K562 (cell line): Measurements from ENCODE around the gene KAZN. TPM values are rescaled to one million over a fixed set of nuclear protein-coding genes. Genes with fewer than 3 reads are reported as not detected.

ENCODE experiments used
- ATAC-seq: fragments of 200-7000 bp; cut with Tn5 transposase; 3 replicates; pipeline ENCODE4 v1.9.1; 2020; ENCODE audit warnings: moderate library complexity
- BruUV-seq: library from RNA; stranded (reverse); fragments of 400-500 nt; replicated peaks from 2 replicates; lab custom pipeline; 2021; lab: Mats Ljungman, UMichigan
- CTCF ChIA-PET: fragments of 300-600 bp; formaldehyde crosslinking; extraction: SDS; loops from one replicate; lab custom pipeline; 2021; ENCODE audit warnings: low intra/inter-chr PET ratio; lab: Yijun Ruan, JAX
- POLR2A ChIA-PET: fragments of 300-600, 350-650 bp; sonication (Branson Sonifier 250); formaldehyde crosslinking; extraction: SDS; loops from one replicate; lab custom pipeline; 2021; ENCODE audit warnings: antibody characterized with exemption, inconsistent platforms; lab: Yijun Ruan, JAX
- DNase-seq, 4 experiments: peaks; one replicate each; pipeline versions ENCODE4 v3.0.0 to v3.0.0-alpha.2; 2011 to 2018; ENCODE audit warnings: low spot score in 3 of 4, mixed read lengths in 3 of 4; ENCODE audit errors: extremely low read depth in 1 of 4
- FAIRE-seq: peaks from 2 replicates; lab custom pipeline; 2011; peaks lifted over from hg19 to GRCh38; lab: Jason Lieb, UNC
- H2AFZ ChIP-seq: 2 replicates; pipeline ENCODE4 v1.6.0; 2011; ENCODE audit warnings: low read depth, low read length, control low read depth, inconsistent platforms
- H3K27ac ChIP-seq: fragments of 200-600 bp; 3 replicates; pipeline ENCODE4 v1.8.0; 2011; ENCODE audit warnings: low read depth, mild to moderate bottlenecking, control low read depth, inconsistent platforms, low read length, moderate library complexity, mixed read lengths; ENCODE audit errors: extremely low read depth
- H3K27me3 ChIP-seq, 2 experiments: fragments of 300-600 bp in 1 of 2; 2 replicates in 1 of 2; 3 replicates in 1 of 2; pipeline versions ENCODE4 v1.6.0 to v1.8.0; 2011; ENCODE audit warnings: inconsistent platforms in 2 of 2, low read length in 2 of 2, mild to moderate bottlenecking in 1 of 2, mixed read lengths in 1 of 2, moderate library complexity in 1 of 2; ENCODE audit not compliant: control insufficient read depth in 2 of 2, insufficient read depth in 2 of 2
- H3K36me3 ChIP-seq: fragments of 300-600 bp; 3 replicates; pipeline ENCODE4 v1.8.0; 2011; ENCODE audit warnings: mild to moderate bottlenecking, low read length, inconsistent platforms; ENCODE audit not compliant: control insufficient read depth, insufficient read depth
- H3K4me1 ChIP-seq, 2 experiments: fragments of 200-600 bp in 1 of 2; replicated peaks in 1 of 2; 2 replicates in 1 of 2; 3 replicates in 1 of 2; pipeline versions ENCODE4 v1.5.1 to v1.8.0; 2011; ENCODE audit warnings: inconsistent platforms in 2 of 2, low read length in 2 of 2, mild to moderate bottlenecking in 1 of 2, mixed read lengths in 1 of 2, moderate library complexity in 1 of 2; ENCODE audit not compliant: control insufficient read depth in 2 of 2, insufficient read depth in 2 of 2
- H3K4me2 ChIP-seq: 2 replicates; pipeline ENCODE4 v1.6.1; 2011; ENCODE audit warnings: low read length, control low read depth, inconsistent platforms, mixed read lengths; ENCODE audit not compliant: insufficient read depth
- H3K4me3 ChIP-seq: fragments of 200-600 bp; sonication (generic), shearing (Covaris generic); 2 replicates; pipeline ENCODE4 v1.5.1; 2016; ENCODE audit warnings: control low read depth, inconsistent platforms
- H3K79me2 ChIP-seq: fragments of 200-600 bp; 3 replicates; pipeline ENCODE4 v1.8.0; 2011; ENCODE audit warnings: low read length, inconsistent platforms; ENCODE audit not compliant: control insufficient read depth, insufficient read depth
- H3K9ac ChIP-seq, 2 experiments: 2 replicates each; pipeline versions ENCODE4 v1.6.0 to v1.6.1; 2011; ENCODE audit warnings: low read depth in 2 of 2, low read length in 2 of 2, control low read depth in 1 of 2, inconsistent platforms in 1 of 2, mild to moderate bottlenecking in 1 of 2, mixed read lengths in 1 of 2; ENCODE audit not compliant: insufficient read depth in 1 of 2
- H3K9me1 ChIP-seq: one replicate; pipeline ENCODE4 v1.6.0; 2011; ENCODE audit warnings: inconsistent platforms, mild to moderate bottlenecking, low read length, moderate library complexity; ENCODE audit not compliant: control insufficient read depth, insufficient read depth
- H3K9me3 ChIP-seq: replicated peaks from 2 replicates; pipeline ENCODE4 v1.5.1; 2011; ENCODE audit warnings: low read depth, low read length, inconsistent platforms; ENCODE audit not compliant: control insufficient read depth, insufficient read depth
- H4K20me1 ChIP-seq: replicated peaks from 2 replicates; pipeline ENCODE4 v1.6.1; 2011; ENCODE audit warnings: low read length, inconsistent platforms, mixed read lengths; ENCODE audit not compliant: control insufficient read depth, insufficient read depth
- HDAC8 ChIP-seq: fragments of 450-650 bp; IDR thresholded peaks from 2 replicates; pipeline ENCODE4 v1.6.1; 2016; ENCODE audit warnings: mild to moderate bottlenecking, missing genetic modification characterization, moderate library complexity, missing compliant biosample characterization
- HNRNPK ChIP-seq: fragments of 200-400 bp; formaldehyde crosslinking; IDR thresholded peaks from one replicate; pipeline ENCODE4 v1.6.1; 2018; ENCODE audit warnings: mild to moderate bottlenecking, low read depth, low read length; ENCODE audit not compliant: poor library complexity, severe bottlenecking
- KLF10 ChIP-seq: fragments of 250-450 bp; sonication (Bioruptor Pico); IDR thresholded peaks from 2 replicates; pipeline ENCODE4 v1.6.1; 2021; ENCODE audit warnings: matching md5 sums
- LEF1 ChIP-seq: fragments of 450-650 bp; IDR thresholded peaks from 2 replicates; pipeline ENCODE4 v1.6.1; 2016; ENCODE audit warnings: mild to moderate bottlenecking
- TAF9B ChIP-seq: fragments of 450-650 bp; IDR thresholded peaks from 2 replicates; pipeline ENCODE4 v1.6.1; 2018; ENCODE audit warnings: mild to moderate bottlenecking; ENCODE audit not compliant: partially characterized antibody
- ZNF12 ChIP-seq: sonication (generic); formaldehyde crosslinking; IDR thresholded peaks from 2 replicates; pipeline ENCODE4 v1.4.0; 2020; ENCODE audit warnings: mild to moderate bottlenecking, missing genetic modification reagents
- ZNF175 ChIP-seq: fragments of 200-800 bp; sonication (Bioruptor generic); IDR thresholded peaks from 2 replicates; pipeline ENCODE4 v1.6.1; 2016; ENCODE audit warnings: low read depth, mild to moderate bottlenecking, missing genetic modification characterization, missing compliant biosample characterization
- ZNF695 ChIP-seq: fragments of 450-650 bp; formaldehyde crosslinking; IDR thresholded peaks from 2 replicates; pipeline ENCODE4 v1.4.0; 2020; ENCODE audit warnings: mild to moderate bottlenecking, moderate library complexity
- WGBS: fragments of 100-300 bp; shearing (Covaris generic); methylation state at CpG from one replicate; pipeline ENCODE4 v1.1.6; 2016; ENCODE audit warnings: low coverage, mixed read lengths; ENCODE audit not compliant: insufficient coverage; ENCODE audit errors: missing lambda C conversion rate; 5-methylcytosine and 5-hydroxymethylcytosine counted together
- in situ Hi-C: fragments of 300-500 bp; cut with MboI; formaldehyde crosslinking; loops from 4 replicates; pipeline ENCODE4 v1.15.0; 2018; ENCODE audit warnings: inconsistent platforms, mixed read lengths
- intact Hi-C: fragments of 100-400 bp; cut with micrococcal nuclease; formaldehyde crosslinking; loops from 2 replicates; pipeline ENCODE4 v1.14.2; 2022
- polyA plus RNA-seq, 8 experiments: library from polyadenylated mRNA; depleted of rRNA in 4 of 8; stranded (reverse) in 5 of 8; unstranded in 3 of 8; fragments of >200 nt; fragmentation: Nextera tagmentation in 2 of 8; fragmentation: Illumina TruSeq in 1 of 8; extraction: Ambion mirVana in 2 of 8; extraction: Trizol in 1 of 8; gene quantifications; 2 replicates each; pipeline versions ENCODE4 v1.2.1 to v1.2.3, GENCODE V29; 2011 to 2014; ENCODE audit warnings: inconsistent platforms in 1 of 8, missing spikeins in 1 of 8
- total RNA-seq, 7 experiments: library from RNA; depleted of rRNA in 6 of 7; stranded (reverse); fragments of >200 nt in 6 of 7; fragmentation: Illumina TruSeq in 2 of 7; extraction: Trizol in 2 of 7; gene quantifications; 2 replicates each; pipeline versions ENCODE4 v1.2.1 to v1.2.3, GENCODE V29; 2011 to 2021; ENCODE audit warnings: low replicate concordance in 1 of 7
- TF ChIP-seq, protein P1 (sequence below): sonication (generic); formaldehyde crosslinking; IDR thresholded peaks from 2 replicates; pipeline ENCODE4 v1.8.0; 2022; ENCODE audit warnings: missing genetic modification reagents, mild to moderate bottlenecking, moderate library complexity, borderline replicate concordance
- TF ChIP-seq, protein P2 (sequence below): fragments of 450-650 bp; formaldehyde crosslinking; IDR thresholded peaks from 2 replicates; pipeline ENCODE4 v1.4.0; 2022; ENCODE audit warnings: missing genetic modification characterization

KAZN gene
- total and polyA plus RNA-seq, 9 of the 15 experiments (the other 6 are each of a cell fraction or from before 2014, with no cell fraction given), result 2.1 to 21.6 (median 5.4) TPM

DNA sequence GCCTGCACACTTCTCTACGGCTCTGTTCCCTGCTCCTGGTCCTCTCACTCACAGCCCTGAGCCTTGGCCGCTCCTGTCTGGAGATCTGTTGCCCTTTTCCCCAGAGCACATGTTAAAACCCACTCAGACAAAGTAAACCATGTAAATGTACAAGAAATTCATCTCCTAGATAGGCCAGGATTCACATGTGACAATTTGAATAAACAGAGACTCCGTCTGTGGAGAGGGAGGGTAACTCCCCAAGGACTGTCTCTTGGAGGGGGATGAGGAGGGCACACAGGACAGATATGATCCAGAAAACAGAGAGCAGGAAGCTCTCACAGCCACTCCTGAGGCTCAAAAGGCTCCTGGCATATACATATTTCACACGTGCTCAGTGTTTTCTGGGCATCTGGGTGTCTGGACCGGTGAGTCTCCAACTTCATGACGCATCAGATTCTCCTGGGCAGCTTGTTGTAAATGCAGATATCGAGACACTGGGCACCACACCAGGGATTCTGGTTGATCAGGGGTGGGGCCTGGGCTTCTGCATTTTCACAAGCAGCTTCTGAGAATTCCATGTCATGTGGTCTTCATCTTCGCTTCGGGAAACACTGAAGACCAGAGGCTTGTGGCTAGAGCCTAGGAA, 6.4 kb upstream of the KAZN start:
- Histone ChIP-seq H3K4me2 (no peak overlapping the region), H3K9me3 (no peaks in the 10 kb centered on the region), H3K4me3 (no peak overlapping the region), H3K4me1 (peaks cover 0 to 3% of the 10 kb centered on the region in 2 experiments; a peak in 1 of 5 replicates), H3K27ac (no peak overlapping the region), H3K36me3 (no peaks in the 10 kb centered on the region), H2AFZ (no peak overlapping the region), H3K9ac (no peak overlapping the region), H3K27me3 (peaks cover 23 to 56% of the 10 kb centered on the region in 2 experiments), H4K20me1 (no peaks in the 10 kb centered on the region), H3K79me2 (no peaks in the 10 kb centered on the region), H3K9me1 (no peaks in the 10 kb centered on the region)
- FAIRE-seq, result no peak
- POLR2A ChIA-PET, result interaction anchor here (0.5 to 0.6 kb wide), 2 partner anchors 157 to 483 kb away, joined by 4 to 5 read pairs; no protein-coding TSS in a partner anchor
- CTCF ChIA-PET, result no interaction called here
- in situ Hi-C loops (no loop called here), intact Hi-C loops (no loop called here)
- 3% methylated on average over 9 of the region's 9 CpGs for WGBS
- no peak for DNase-seq
- TF ChIP-seq, protein P1, sequence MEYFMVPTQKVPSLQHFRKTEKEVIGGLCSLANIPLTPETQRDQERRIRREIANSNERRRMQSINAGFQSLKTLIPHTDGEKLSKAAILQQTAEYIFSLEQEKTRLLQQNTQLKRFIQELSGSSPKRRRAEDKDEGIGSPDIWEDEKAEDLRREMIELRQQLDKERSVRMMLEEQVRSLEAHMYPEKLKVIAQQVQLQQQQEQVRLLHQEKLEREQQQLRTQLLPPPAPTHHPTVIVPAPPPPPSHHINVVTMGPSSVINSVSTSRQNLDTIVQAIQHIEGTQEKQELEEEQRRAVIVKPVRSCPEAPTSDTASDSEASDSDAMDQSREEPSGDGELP (CRISPR knock-in tag), result no peak
- no peak for TF ChIP-seq TAF9B
- TF ChIP-seq KLF10, result no peak
- TF ChIP-seq ZNF175 (CRISPR knock-in tag), result no peak
- no peak for TF ChIP-seq ZNF12 (CRISPR knock-in tag)
- TF ChIP-seq ZNF695 (CRISPR knock-in tag), result no peak
- TF ChIP-seq HDAC8 (tag), result no peak
- TF ChIP-seq, protein P2, sequence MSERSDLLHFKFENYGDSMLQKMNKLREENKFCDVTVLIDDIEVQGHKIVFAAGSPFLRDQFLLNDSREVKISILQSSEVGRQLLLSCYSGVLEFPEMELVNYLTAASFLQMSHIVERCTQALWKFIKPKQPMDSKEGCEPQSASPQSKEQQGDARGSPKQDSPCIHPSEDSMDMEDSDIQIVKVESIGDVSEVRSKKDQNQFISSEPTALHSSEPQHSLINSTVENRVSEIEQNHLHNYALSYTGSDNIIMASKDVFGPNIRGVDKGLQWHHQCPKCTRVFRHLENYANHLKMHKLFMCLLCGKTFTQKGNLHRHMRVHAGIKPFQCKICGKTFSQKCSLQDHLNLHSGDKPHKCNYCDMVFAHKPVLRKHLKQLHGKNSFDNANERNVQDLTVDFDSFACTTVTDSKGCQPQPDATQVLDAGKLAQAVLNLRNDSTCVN (CRISPR knock-in tag), result no peak
- TF ChIP-seq HNRNPK, result no peak
- no peak for TF ChIP-seq LEF1
- ATAC-seq, result no peak
- no TSS peak for BruUV-seq
